Measurements from ENCODE around the gene CNOT1.
"Not testable (repeated sequence)": the region's sequence is repeated elsewhere in the genome, so short reads cannot be mapped to it uniquely, and the experiment has no call there.

CNOT1 gene

DNA sequence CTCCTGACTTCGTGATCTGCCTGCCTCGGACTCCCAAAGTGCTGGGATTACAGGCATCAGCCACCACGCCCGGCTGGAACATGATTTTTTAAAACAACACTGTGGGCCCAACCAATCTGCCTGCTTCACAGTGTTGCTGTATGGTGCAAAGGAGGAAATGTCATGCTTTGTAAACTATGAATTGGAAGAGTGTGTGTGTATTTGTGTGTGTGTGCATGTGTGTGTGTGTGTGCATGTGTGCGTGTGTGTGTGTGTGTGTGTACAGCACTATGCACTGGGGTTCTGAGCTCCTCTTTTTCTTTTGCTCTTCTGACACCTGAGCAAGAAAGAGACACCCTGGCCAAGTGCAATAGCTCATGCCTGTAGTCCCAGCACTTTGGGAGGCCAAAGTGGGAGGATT, 14.5 kb upstream of the CNOT1 start:
- DNase-seq, result no peak
- H3K27me3 Mint-ChIP-seq (ENCODE audit: low read depth, poor library complexity), result no peaks in the 10 kb centered on the region
- H3K4me1 Mint-ChIP-seq, result peaks cover 6% of the 10 kb centered on the region
- no peak overlapping the region for H3K27ac Mint-ChIP-seq
- H3K9me3 Mint-ChIP-seq, result no peaks in the 10 kb centered on the region
- TF ChIP-seq, protein P1, sequence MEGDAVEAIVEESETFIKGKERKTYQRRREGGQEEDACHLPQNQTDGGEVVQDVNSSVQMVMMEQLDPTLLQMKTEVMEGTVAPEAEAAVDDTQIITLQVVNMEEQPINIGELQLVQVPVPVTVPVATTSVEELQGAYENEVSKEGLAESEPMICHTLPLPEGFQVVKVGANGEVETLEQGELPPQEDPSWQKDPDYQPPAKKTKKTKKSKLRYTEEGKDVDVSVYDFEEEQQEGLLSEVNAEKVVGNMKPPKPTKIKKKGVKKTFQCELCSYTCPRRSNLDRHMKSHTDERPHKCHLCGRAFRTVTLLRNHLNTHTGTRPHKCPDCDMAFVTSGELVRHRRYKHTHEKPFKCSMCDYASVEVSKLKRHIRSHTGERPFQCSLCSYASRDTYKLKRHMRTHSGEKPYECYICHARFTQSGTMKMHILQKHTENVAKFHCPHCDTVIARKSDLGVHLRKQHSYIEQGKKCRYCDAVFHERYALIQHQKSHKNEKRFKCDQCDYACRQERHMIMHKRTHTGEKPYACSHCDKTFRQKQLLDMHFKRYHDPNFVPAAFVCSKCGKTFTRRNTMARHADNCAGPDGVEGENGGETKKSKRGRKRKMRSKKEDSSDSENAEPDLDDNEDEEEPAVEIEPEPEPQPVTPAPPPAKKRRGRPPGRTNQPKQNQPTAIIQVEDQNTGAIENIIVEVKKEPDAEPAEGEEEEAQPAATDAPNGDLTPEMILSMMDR (IDR thresholded peaks at IDR 0.05), result no peak
- H3K36me3 Mint-ChIP-seq (ENCODE audit: low read depth), result no peaks in the 10 kb centered on the region
- no peak overlapping the region for H3K4me3 Mint-ChIP-seq

DNA sequence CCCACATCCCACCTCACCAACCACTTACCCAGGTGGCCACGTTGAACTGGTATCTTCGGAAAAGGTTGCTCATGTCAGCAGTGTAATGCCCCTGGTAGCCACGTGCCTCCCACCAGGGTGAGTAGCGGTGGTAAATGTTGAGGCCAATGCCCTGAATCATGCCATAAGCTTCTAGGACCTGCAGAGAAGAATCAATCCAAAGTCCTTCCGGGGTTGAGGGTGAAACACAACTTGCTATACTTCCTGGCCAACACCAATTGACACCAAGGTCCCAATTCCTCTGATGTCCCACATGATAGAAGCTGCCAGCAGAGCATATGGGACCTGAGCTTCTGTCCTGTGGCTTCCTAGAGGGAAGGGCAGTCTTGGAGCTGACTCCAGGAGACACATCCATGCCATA, 11.3 kb upstream of the CNOT1 start:
- no peak overlapping the region for H3K4me3 Mint-ChIP-seq
- no peaks in the 10 kb centered on the region for H3K36me3 Mint-ChIP-seq (ENCODE audit: low read depth)
- peaks cover 7% of the 10 kb centered on the region for H3K4me1 Mint-ChIP-seq
- H3K27me3 Mint-ChIP-seq (ENCODE audit: low read depth, poor library complexity), result peaks cover 3% of the 10 kb centered on the region
- TF ChIP-seq, protein P1 (IDR thresholded peaks at IDR 0.05), result no peak
- no peak for DNase-seq
- no peaks in the 10 kb centered on the region for H3K9me3 Mint-ChIP-seq
- H3K27ac Mint-ChIP-seq, result no peak overlapping the region

DNA sequence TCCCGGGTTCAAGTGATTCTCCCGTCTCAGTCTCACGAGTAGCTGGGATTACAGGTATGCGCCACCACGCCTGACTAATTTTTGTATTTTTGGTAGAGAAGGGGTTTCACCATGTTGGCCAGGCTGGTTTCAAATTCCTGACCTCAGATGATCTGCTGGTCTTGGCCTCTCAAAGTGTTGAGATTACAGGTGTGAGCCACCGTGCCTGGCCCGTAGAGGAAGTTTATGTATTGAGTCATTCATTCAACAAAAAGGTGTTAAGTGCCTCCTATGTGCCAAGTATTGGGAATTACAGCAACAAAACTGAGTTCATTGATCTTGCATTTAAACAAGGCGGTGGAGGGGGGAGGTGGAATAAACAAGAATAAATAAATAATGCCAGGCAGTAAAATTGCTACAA, 10.2 kb upstream of the CNOT1 start:
- no peak overlapping the region for H3K27ac Mint-ChIP-seq

DNA sequence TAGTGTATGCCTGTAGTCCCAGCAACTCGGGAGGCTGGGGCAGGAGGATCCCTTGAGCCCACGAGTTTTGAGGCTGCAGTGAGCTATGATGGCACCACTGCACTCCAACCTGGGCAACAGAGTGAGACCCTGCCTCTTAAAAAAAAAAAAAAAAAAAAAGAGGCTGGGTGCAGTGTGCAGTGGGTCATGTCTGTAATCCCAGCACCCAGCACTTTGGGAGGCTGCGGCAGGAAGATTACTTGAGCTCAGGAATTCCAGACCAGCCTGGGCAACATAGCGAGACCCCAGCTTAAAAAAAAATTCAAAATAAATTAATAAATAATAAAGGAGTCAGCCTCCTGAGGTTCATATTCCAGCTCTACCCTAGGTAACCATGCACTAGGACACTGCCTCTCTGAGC, 9.6 kb upstream of the CNOT1 start:
- TF ChIP-seq, protein P1 (IDR thresholded peaks at IDR 0.05), result no peak
- Mint-ChIP-seq H3K4me1 (peaks cover 10% of the 10 kb centered on the region), H3K9me3 (no peaks in the 10 kb centered on the region)

More for the DNA sequence above, 10.2 kb upstream of the CNOT1 start:
- no peak overlapping the region for H3K4me3 Mint-ChIP-seq
- H3K9me3 Mint-ChIP-seq, result no peaks in the 10 kb centered on the region
- peaks cover 3% of the 10 kb centered on the region for H3K27me3 Mint-ChIP-seq (ENCODE audit: low read depth, poor library complexity)
- TF ChIP-seq, protein P1 (IDR thresholded peaks at IDR 0.05), result no peak
- no peaks in the 10 kb centered on the region for H3K36me3 Mint-ChIP-seq (ENCODE audit: low read depth)
- peaks cover 10% of the 10 kb centered on the region for H3K4me1 Mint-ChIP-seq
- DNase-seq, result no peak

DNA sequence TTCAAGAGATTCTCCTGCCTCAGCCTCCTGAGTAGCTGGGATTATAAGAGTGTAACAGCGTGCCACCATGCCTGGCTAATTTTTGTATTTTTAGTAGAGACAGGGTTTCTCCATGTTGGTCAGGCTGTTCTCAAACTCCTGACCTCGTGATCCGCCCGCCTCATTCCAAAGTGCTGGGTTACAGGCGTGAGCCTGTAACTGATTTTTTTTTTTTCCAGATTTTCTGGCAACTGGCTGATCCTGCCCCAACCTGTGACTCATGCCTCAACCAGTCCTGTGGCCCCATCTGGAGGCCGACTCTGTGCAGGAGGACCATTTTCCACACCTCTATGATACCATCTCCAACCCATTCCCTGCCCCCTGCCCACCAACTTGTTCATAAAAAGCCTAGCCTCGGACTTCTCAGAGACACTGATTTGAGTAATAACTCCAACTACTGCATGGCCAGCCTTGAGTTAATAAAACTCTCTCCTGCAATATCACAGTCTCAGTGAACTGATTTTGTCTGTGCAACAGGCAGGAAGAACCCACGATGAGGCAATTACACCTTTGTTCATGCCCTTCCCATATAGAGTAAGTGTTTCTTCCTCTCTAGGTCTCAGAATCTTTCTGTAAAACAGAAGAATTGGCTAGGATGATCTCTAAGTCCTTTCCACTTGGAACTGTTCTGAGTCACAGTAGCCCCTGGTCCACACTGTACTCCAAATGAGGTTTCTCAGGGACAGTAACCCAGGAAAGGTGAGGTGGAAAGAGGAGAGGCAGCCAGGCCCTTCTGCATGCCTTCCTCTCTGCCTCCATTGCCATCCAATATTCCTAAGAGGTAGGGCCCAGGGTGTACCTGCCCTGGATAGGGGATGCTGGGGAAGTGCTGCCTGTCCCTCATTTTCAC, 8.8 kb upstream of the CNOT1 start:
- no peaks in the 10 kb centered on the region for H3K36me3 Mint-ChIP-seq (ENCODE audit: low read depth)
- H3K4me1 Mint-ChIP-seq, result peaks cover 10% of the 10 kb centered on the region
- TF ChIP-seq, protein P1 (IDR thresholded peaks at IDR 0.05), result no peak
- no peak overlapping the region for H3K4me3 Mint-ChIP-seq
- no peak for DNase-seq
- H3K27me3 Mint-ChIP-seq (ENCODE audit: low read depth, poor library complexity), result peaks cover 3% of the 10 kb centered on the region
- peak overlapping the region; percentile 85 for H3K27ac Mint-ChIP-seq
- no peaks in the 10 kb centered on the region for H3K9me3 Mint-ChIP-seq

More for the DNA sequence above, 9.6 kb upstream of the CNOT1 start:
- H3K36me3 Mint-ChIP-seq (ENCODE audit: low read depth), result no peaks in the 10 kb centered on the region
- peaks cover 3% of the 10 kb centered on the region for H3K27me3 Mint-ChIP-seq (ENCODE audit: low read depth, poor library complexity)
- H3K4me3 Mint-ChIP-seq, result no peak overlapping the region
- no peak overlapping the region for H3K27ac Mint-ChIP-seq
- DNase-seq, result no peak

DNA sequence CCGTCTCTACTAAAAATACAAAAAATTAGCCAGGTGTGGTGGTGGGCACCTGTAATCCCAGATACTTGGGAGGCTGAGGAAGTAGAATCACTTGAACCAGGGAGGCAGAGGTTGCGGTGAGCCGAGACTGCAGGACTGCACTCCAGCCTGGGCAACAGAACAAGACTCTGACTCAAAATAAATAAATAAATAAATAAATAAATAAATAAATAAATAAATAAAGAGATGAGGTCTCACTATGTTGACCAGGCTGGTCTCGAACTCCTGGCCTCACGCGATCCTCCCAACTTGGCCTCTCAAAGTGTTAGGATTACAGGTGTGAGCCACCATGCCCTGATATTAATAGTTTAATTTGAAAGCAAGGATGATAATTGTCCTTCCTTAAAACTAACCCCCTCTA, 7.4 kb upstream of the CNOT1 start:
- not testable (repeated sequence) for H3K4me3 Mint-ChIP-seq; H3K4me1 Mint-ChIP-seq; DNase-seq; H3K9me3 Mint-ChIP-seq; H3K36me3 Mint-ChIP-seq (ENCODE audit: low read depth); H3K27me3 Mint-ChIP-seq (ENCODE audit: low read depth, poor library complexity); H3K27ac Mint-ChIP-seq

Data from nephron progenitor cell (in vitro differentiated cells).